ENCODE measurements around the gene DDX55. TPM values are rescaled to one million over a fixed set of nuclear protein-coding genes. Genes with fewer than 3 reads are reported as not detected.
"Not testable (repeated sequence)": the region's sequence is repeated elsewhere in the genome, so short reads cannot be mapped to it uniquely, and the experiment has no call there.

DDX55 gene
- total RNA-seq, 4 donors from 2014 or later, result 6.2 to 9.4 (median 7.4) TPM

DNA sequence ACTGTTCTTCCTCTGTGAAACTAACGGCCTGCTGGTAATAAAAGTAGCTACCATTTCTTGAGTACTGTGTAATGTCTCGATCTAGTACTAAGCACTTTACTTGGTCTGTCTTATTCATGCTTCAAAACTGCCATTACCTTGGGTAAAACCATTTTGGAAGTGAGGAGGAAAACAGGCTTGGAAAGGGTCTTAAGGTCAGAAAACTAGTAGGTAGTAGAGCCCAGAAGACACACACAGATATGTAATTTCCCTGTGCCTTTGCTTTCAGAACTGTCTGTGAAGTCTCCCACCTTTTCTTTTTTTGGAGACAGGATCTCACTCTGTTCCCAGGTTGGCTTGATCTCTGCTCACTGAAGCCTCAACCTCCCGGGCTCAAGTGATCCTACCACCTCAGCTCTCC is 3.4 kb upstream of the DDX55 start:
- peaks cover 16 to 21% of the 10 kb centered on the region in 2 donors for H3K4me1 ChIP-seq
- H3K36me3 ChIP-seq, result peaks cover 0 to 46% of the 10 kb centered on the region in 2 donors
- in situ Hi-C loops (cut with MboI; ENCODE audit: low sequenced_read_pairs in 4 of 4) (no loop called here), intact Hi-C loops (cut with DNase I; ENCODE audit: low total_unique reads) (no loop called here)
- no peak for ATAC-seq
- no peaks in the 10 kb centered on the region for H3K9me3 ChIP-seq
- no peaks in the 10 kb centered on the region for H3K27me3 ChIP-seq
- H3K27ac ChIP-seq, result no peak overlapping the region
- DNase-seq, result no peak
- TF ChIP-seq CTCF (IDR thresholded peaks at IDR 0.05 in 4 of 5, conservative IDR thresholded peaks at IDR 0.05 in 1 of 5), result no peak
- TF ChIP-seq POLR2A (IDR thresholded peaks at IDR 0.05), result no peak
- H3K4me3 ChIP-seq, result no peak overlapping the region

DNA sequence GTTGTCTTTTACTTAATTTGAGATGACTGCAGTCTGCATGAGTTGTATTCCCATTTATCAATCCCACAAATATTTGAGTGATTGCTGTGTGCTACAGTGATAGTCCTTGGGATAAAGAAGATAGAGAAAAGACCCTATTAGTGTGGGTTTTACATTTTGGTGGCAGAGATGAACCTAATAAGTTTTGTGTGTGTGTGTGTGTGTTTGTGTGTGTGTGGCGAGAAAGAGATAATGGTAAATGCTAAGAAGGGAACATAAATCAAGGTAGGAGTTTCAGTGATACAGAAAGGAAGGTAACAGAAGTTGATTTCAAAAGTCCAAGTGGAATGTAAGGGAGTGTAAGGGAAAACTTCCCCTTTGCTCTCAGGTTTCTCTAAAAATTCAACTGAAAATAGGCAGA is 2.6 kb upstream of the DDX55 start:
- TF ChIP-seq POLR2A (IDR thresholded peaks at IDR 0.05) (no peak), CTCF (IDR thresholded peaks at IDR 0.05 in 4 of 5, conservative IDR thresholded peaks at IDR 0.05 in 1 of 5) (no peak)
- intact Hi-C loops (cut with DNase I; ENCODE audit: low total_unique reads), result no loop called here

DNA sequence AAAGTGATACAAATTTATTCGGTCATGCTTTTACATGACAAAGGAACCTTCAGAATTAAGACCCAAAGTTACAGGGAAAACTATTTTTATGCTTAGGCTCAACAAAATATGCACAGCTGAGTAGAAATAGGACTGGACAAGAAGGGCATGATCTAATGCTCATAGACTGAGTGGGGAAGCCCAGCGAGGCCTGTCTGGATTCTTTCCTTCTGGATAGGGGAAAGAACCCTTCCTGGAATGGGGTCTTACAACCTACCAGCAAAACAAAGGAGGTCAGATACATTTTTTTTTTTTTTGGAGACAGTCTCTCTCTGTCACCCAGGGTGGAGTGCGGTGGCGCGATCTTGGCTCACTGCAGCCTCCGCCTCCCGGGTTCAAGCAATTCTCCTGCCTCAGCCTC is 2.2 kb upstream of the DDX55 start:
- ATAC-seq, result no peak
- intact Hi-C loops (cut with DNase I; ENCODE audit: low total_unique reads), result loop anchor here (5.0 to 10.0 kb wide), 2 partner anchors 67 to 1075 kb away; partner anchors contain the start of genes KNTC1, RILPL1 and RSRC2
- H3K27me3 ChIP-seq, result no peaks in the 10 kb centered on the region
- no peak overlapping the region for H3K4me3 ChIP-seq
- H3K36me3 ChIP-seq, result peaks cover 0 to 39% of the 10 kb centered on the region in 2 donors
- H3K9me3 ChIP-seq, result no peaks in the 10 kb centered on the region
- H3K27ac ChIP-seq, result no peak overlapping the region
- in situ Hi-C loops (cut with MboI; ENCODE audit: low sequenced_read_pairs in 4 of 4), result no loop called here
- H3K4me1 ChIP-seq, result peaks cover 20 to 21% of the 10 kb centered on the region in 2 donors
- TF ChIP-seq POLR2A (IDR thresholded peaks at IDR 0.05) (no peak), CTCF (IDR thresholded peaks at IDR 0.05 in 4 of 5, conservative IDR thresholded peaks at IDR 0.05 in 1 of 5) (no peak)
- no peak for DNase-seq

More for the DNA sequence above, 2.6 kb upstream of the DDX55 start:
- ATAC-seq (no peak), DNase-seq (no peak)
- Histone ChIP-seq H3K27ac (no peak overlapping the region), H3K4me1 (peaks cover 18 to 21% of the 10 kb centered on the region in 2 donors), H3K36me3 (peaks cover 0 to 43% of the 10 kb centered on the region in 2 donors), H3K9me3 (no peaks in the 10 kb centered on the region), H3K4me3 (no peak overlapping the region), H3K27me3 (no peaks in the 10 kb centered on the region)
- in situ Hi-C loops (cut with MboI; ENCODE audit: low sequenced_read_pairs in 4 of 4), result no loop called here

DNA sequence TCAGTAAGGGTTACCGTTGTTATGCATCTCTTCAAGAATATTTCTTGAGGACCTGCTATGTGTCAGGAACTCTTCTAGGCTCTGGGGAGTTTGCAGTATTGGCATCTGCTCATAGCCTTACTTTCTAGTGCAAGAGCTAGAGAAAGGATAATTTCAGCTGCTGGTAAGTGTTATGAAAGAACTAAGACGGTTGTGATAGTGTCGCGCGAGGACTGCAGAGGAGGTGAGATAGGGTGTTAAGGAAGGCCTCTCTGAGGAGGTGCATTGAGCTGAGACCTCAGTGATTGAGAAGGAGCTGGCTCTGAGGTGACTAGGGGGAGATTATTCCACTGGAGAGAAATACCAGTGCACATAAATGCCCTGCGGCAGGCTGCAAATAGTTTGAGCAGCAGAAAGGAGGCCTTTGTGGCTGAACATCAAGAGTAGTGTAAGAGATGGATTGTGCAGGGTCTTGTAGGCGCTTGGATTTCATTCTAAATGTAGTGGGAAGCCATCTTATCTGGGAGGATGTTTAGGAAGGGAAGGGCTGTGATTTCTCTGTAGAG is 824 bp downstream of the DDX55 start:
- TF ChIP-seq CTCF (IDR thresholded peaks at IDR 0.05 in 4 of 5, conservative IDR thresholded peaks at IDR 0.05 in 1 of 5), result no peak
- no peak for TF ChIP-seq POLR2A (IDR thresholded peaks at IDR 0.05)
- in situ Hi-C loops (cut with MboI; ENCODE audit: low sequenced_read_pairs in 4 of 4), result no loop called here
- Histone ChIP-seq H3K4me3 (peak overlapping the region; percentile 85 to 95 (median 94)), H3K4me1 (peaks cover 20 to 21% of the 10 kb centered on the region in 2 donors), H3K27ac (peak overlapping the region; percentile 79 to 93 (median 86)), H3K27me3 (no peaks in the 10 kb centered on the region), H3K9me3 (no peaks in the 10 kb centered on the region), H3K36me3 (peaks cover 0 to 28% of the 10 kb centered on the region in 2 donors)
- intact Hi-C loops (cut with DNase I; ENCODE audit: low total_unique reads), result loop anchor here (1.0 to 10.0 kb wide), 3 partner anchors 31 to 1078 kb away; partner anchors contain the start of genes EIF2B1, GTF2H3, KNTC1 and RILPL1
- no peak for ATAC-seq
- DNase-seq, result peak in 1 of 2 donors; percentile 21

DNA sequence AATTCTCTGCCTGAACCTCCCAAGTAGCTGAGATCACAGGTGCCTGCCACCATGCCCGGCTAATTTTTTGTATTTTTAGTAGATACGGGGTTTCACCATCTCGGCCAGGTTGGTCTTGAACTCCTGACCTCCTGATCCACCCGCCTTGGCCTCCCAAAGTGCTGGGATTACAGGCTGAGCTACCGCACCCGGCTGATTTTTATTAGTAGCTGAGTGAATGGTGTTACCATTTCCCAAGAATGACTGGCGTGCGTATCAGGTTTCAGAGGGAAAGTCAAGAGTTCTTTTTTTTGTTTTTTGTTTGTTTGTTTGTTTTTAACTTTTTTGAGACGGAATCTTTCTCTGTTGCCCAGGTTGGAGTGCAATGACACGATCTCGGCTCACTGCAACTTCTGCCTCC is 1.6 kb downstream of the DDX55 start:
- Histone ChIP-seq H3K4me1 (peaks cover 20 to 21% of the 10 kb centered on the region in 2 donors), H3K36me3 (peaks cover 0 to 29% of the 10 kb centered on the region in 2 donors), H3K27ac (peak overlapping the region in 1 of 4 donors; percentile 89)
- H3K4me3 ChIP-seq; H3K27me3 ChIP-seq; H3K9me3 ChIP-seq; in situ Hi-C loops (cut with MboI; ENCODE audit: low sequenced_read_pairs in 4 of 4); ATAC-seq; DNase-seq: not testable (repeated sequence)
- intact Hi-C loops (cut with DNase I; ENCODE audit: low total_unique reads), result loop anchor here (5.0 to 10.0 kb wide), 2 partner anchors 71 to 1079 kb away; partner anchors contain the start of genes KNTC1, RILPL1 and RSRC2
